Fibroblast of mammary gland (primary cell): ENCODE results near the gene TAB2.

Source experiments
- DNase-seq: peaks from one replicate; pipeline ENCODE4 v3.0.0-alpha.2; 2010; ENCODE audit warnings: low read depth
- H3K4me3 ChIP-seq: 2 replicates; pipeline ENCODE4 v1.5.1; 2011; ENCODE audit warnings: low read depth, mild to moderate bottlenecking, low read length, moderate library complexity; ENCODE audit not compliant: control insufficient read depth
- CTCF ChIP-seq: conservative IDR thresholded peaks from 2 replicates; pipeline ENCODE4 v1.5.1; 2011; ENCODE audit warnings: low read depth, low read length, inconsistent platforms; ENCODE audit not compliant: control insufficient read depth, insufficient read depth

Gene TAB2

GRCh38 chr6:149289966-149290365 lies 27.5 kb upstream of the TAB2 start:
- TF ChIP-seq CTCF, result no peak
- no peak for DNase-seq
- no peak overlapping the region for H3K4me3 ChIP-seq

GRCh38 chr6:149293244-149293643 lies 24.3 kb upstream of the TAB2 start:
- TF ChIP-seq CTCF, result no peak
- DNase-seq, result no peak

GRCh38 chr6:149300563-149300962 lies 16.9 kb upstream of the TAB2 start:
- no peak for DNase-seq
- TF ChIP-seq CTCF, result no peak
- no peak overlapping the region for H3K4me3 ChIP-seq

More at GRCh38 chr6:149293244-149293643, 24.3 kb upstream of the TAB2 start:
- H3K4me3 ChIP-seq, result no peak overlapping the region

GRCh38 chr6:149302723-149303122 lies 14.8 kb upstream of the TAB2 start:
- H3K4me3 ChIP-seq, result no peak overlapping the region
- DNase-seq, result no peak
- no peak for TF ChIP-seq CTCF

GRCh38 chr6:149303468-149303867 lies 14.0 kb upstream of the TAB2 start:
- no peak for TF ChIP-seq CTCF
- DNase-seq, result no peak
- no peak overlapping the region for H3K4me3 ChIP-seq

- TF ChIP-seq CTCF, result no peak
- H3K4me3 ChIP-seq, result no peak overlapping the region
- no peak for DNase-seq
Observed at GRCh38 chr6:149305372-149305771, 12.1 kb upstream of the TAB2 start.

- no peak overlapping the region for H3K4me3 ChIP-seq
- TF ChIP-seq CTCF, result no peak
- peak; percentile 86 for DNase-seq
Observed at GRCh38 chr6:149306967-149307366, 10.5 kb upstream of the TAB2 start.
